ENCODE results near the gene VAV2. TPM values are rescaled to one million over a fixed set of nuclear protein-coding genes. Genes with fewer than 3 reads are reported as not detected.

Gene VAV2
- total and polyA plus RNA-seq, 4 donors, result 13.0 to 28.2 (median 16.3) TPM

- Histone ChIP-seq H3K27me3 (ENCODE audit: control insufficient read depth in 3 of 3, insufficient read depth in 3 of 3, low read length in 2 of 3) (no peaks in the 10 kb centered on the region), H3K9me3 (ENCODE audit: control insufficient read depth in 4 of 4, insufficient read depth in 3 of 4, low read length in 3 of 4) (peaks cover 0 to 15% (median 6%) of the 10 kb centered on the region in 4 donors), H3K9ac (ENCODE audit: insufficient read depth in 1 of 2, low read length in 2 of 2) (no peak overlapping the region), H3K4me3 (no peak overlapping the region), H3K4me1 (ENCODE audit: control insufficient read depth in 5 of 5, insufficient read depth in 5 of 5, low read length in 5 of 5) (no peaks in the 10 kb centered on the region), H3K36me3 (ENCODE audit: control insufficient read depth in 4 of 4, insufficient read depth in 4 of 4, low read length in 4 of 4) (peaks cover 5 to 57% (median 44%) of the 10 kb centered on the region in 4 donors), H3K27ac (ENCODE audit: low read depth in 1 of 2, low read length in 1 of 2) (no peak overlapping the region)
- ATAC-seq (ENCODE audit: insufficient read depth, low FRiP score) (no peak), DNase-seq (peak in 1 of 3 donors; percentile 9)
- no peak for TF ChIP-seq CTCF (IDR thresholded peaks at IDR 0.05; ENCODE audit: control extremely low read depth, extremely low read depth)
- 92 to 94% methylated on average over 24 to 26 of the region's 26 CpGs for WGBS, 2 donors
Measured at GRCh38 chr9:133771486-133772482, 220.3 kb downstream of the VAV2 start.

GRCh38 chr9:133770076-133770777 is 221.9 kb downstream of the VAV2 start:
- H3K4me3 ChIP-seq, result no peak overlapping the region
- no peak for ATAC-seq (ENCODE audit: insufficient read depth, low FRiP score)
- peak in 1 of 3 donors; percentile 11 for DNase-seq
- peaks cover 0 to 15% (median 6%) of the 10 kb centered on the region in 4 donors for H3K9me3 ChIP-seq (ENCODE audit: control insufficient read depth in 4 of 4, insufficient read depth in 3 of 4, low read length in 3 of 4)
- no peak overlapping the region for H3K9ac ChIP-seq (ENCODE audit: insufficient read depth in 1 of 2, low read length in 2 of 2)
- H3K36me3 ChIP-seq (ENCODE audit: control insufficient read depth in 4 of 4, insufficient read depth in 4 of 4, low read length in 4 of 4), result peaks cover 5 to 53% (median 44%) of the 10 kb centered on the region in 4 donors
- TF ChIP-seq CTCF (IDR thresholded peaks at IDR 0.05; ENCODE audit: control extremely low read depth, extremely low read depth), result no peak
- no peaks in the 10 kb centered on the region for H3K27me3 ChIP-seq (ENCODE audit: control insufficient read depth in 3 of 3, insufficient read depth in 3 of 3, low read length in 2 of 3)
- H3K4me1 ChIP-seq (ENCODE audit: control insufficient read depth in 5 of 5, insufficient read depth in 5 of 5, low read length in 5 of 5), result no peaks in the 10 kb centered on the region
- WGBS, 2 donors, result 89 to 94% methylated on average over 16 of the region's 16 CpGs
- no peak overlapping the region for H3K27ac ChIP-seq (ENCODE audit: low read depth in 1 of 2, low read length in 1 of 2)

GRCh38 chr9:133769511-133770075 is 222.5 kb downstream of the VAV2 start:
- WGBS, 2 donors, result 91 to 93% methylated on average over 17 of the region's 17 CpGs
- no peak for ATAC-seq (ENCODE audit: insufficient read depth, low FRiP score)
- H3K36me3 ChIP-seq (ENCODE audit: control insufficient read depth in 4 of 4, insufficient read depth in 4 of 4, low read length in 4 of 4), result peaks cover 5 to 47% (median 37%) of the 10 kb centered on the region in 4 donors

More at GRCh38 chr9:133769511-133770075, 222.5 kb downstream of the VAV2 start:
- Histone ChIP-seq H3K4me1 (ENCODE audit: control insufficient read depth in 5 of 5, insufficient read depth in 5 of 5, low read length in 5 of 5) (no peaks in the 10 kb centered on the region), H3K27me3 (ENCODE audit: control insufficient read depth in 3 of 3, insufficient read depth in 3 of 3, low read length in 2 of 3) (no peaks in the 10 kb centered on the region), H3K4me3 (no peak overlapping the region), H3K27ac (ENCODE audit: low read depth in 1 of 2, low read length in 1 of 2) (no peak overlapping the region), H3K9me3 (ENCODE audit: control insufficient read depth in 4 of 4, insufficient read depth in 3 of 4, low read length in 3 of 4) (peaks cover 0 to 12% (median 6%) of the 10 kb centered on the region in 4 donors), H3K9ac (ENCODE audit: insufficient read depth in 1 of 2, low read length in 2 of 2) (no peak overlapping the region)
- no peak for TF ChIP-seq CTCF (IDR thresholded peaks at IDR 0.05; ENCODE audit: control extremely low read depth, extremely low read depth)
- DNase-seq, result peak in 1 of 3 donors; percentile 9
